HG03025 (cell line): Measurements from ENCODE around the gene PARVG.

Experiments used
- ATAC-seq: cut with Tn5 transposase; IDR thresholded peaks from one replicate; pipeline ENCODE4 v1.9.1; 2021; ENCODE audit warnings: mild to moderate bottlenecking, moderate library complexity; ENCODE audit not compliant: unreplicated experiment, low FRiP score

Gene PARVG

DNA sequence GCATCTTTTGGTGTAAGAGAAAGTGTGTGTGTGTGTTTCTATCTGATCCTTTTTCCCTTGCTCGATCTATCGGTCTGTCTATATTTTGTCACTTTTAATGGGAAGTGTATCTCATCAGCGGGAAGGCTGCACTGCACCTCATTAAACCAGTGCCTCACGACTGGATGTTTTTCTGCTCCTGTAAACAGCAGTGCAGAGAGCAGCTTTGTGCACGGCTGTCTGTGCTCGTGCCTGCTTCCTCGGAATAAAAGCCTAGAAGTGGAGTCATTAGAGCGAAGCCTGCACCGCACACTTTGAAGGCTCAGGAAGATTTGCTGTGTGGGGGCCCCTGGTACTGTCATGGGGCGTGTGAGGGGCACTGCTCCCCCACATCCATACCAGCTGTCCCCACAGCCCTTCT lies 27.0 kb upstream of the PARVG start:
- ATAC-seq, result no peak

DNA sequence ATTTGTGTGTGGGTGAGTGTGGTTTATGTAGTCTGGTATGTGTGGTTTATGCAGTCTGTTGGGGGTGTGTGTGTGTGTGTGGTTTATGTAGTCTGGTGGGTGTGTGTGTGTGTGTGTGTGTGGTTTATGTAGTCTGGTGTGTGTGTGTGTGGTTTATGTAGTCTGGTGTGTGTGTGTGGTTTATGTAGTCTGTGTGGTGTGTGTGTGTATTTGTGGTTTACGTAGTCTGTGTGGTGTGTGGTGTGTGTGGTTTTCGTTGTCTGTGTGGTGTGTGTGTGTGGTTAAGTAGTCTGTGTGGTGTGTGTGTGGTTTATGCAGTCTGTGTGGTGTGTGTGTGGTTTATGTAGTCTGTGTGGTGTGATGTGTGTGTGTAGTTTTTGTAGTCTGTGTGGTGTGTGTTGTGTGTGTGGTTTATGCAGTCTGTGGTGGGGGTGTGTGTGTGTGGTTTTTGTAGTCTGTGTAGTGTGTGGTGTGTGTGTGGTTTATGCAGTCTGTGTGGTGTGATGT lies 26.2 kb upstream of the PARVG start:
- ATAC-seq, result no peak

DNA sequence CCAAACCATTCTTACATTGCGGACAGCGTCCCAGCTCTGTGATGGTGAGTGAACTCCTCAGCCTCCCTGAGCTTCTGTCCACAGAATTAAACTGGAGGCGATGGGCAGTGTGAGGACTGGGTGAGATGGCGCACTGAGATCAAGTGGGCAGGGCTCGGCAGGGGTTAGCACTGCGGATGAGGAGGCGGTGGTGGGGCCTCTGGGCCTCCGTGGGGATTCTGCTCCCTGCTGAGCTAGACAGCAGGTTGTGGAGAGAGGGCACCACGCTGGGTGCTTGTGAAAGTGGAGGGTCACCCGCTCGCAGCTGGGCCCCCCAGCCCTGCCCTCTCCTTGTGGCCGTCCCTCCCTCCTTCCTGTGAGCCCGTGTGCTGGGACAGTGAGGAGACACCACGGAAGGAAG lies 25.6 kb upstream of the PARVG start:
- ATAC-seq, result no peak

DNA sequence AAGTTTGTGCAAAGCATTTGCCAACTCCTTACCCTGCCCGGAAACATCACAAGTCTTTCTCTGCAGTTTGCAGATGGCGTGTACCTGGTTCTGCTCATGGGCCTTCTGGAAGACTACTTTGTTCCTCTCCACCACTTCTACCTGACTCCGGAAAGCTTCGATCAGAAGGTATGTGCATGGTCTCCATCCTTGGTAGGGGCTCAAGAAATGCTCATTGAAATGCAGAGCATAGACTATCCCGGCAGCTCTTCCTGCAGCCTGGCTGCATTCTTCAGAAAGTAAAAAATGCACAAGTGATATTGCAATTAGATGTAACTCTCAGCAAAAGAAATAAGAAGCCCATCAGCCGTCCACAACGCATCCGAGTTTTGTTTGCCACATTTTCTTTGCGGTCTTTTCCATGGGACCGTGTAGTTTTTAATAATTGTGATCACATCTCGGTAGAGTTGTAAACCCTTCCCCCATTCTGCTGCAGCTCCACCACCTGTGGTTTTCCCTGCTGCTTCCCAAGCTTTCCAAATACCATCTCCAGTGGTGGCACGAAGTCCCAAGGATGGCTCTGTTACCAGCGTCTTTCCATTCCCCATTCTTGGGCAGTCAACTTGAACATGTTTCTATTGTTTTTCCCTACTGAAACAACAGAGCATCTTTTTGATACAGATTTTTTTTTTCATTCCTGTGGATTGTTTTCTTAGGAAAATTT lies 22.7 kb upstream of the PARVG start:
- ATAC-seq, result no peak

DNA sequence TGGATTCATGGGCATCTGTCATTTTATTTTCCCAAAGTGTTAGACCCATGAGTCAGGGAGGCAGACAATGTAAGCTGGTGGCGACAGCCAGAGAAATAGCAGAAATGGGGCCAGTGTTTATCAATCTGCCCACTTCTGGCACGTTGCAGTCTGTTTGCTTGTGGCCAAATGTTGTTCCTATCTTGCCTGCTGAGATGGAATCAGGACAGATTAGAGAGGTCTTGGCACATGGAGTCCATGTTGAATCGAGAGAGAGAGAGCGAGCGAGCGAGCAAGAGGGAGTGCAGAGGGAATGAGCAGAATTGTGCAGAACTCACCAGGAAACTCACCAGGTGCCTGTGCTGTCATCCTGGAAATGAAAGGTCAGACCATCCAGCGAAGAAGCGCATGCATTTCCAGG lies 21.9 kb upstream of the PARVG start:
- no peak for ATAC-seq

DNA sequence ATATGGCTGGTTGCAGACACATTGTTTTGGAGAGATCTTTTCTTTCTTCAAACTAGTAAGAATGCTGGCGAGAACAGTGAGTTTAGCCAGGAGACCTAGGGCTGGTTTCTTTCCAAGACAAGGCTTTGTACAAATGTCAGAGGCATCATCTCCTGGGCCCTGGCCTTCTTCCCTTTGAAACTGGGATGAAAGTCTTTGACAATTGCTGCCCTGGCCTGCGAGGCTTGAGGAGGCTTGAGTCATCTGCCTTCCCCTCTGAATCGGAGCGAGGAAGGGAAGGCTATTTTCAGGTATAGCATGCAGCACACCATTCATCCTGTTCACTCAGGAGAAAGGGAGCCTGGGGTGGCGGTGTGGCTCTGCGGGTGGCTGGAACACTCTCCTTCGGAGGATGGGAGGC lies 21.5 kb upstream of the PARVG start:
- ATAC-seq, result no peak

DNA sequence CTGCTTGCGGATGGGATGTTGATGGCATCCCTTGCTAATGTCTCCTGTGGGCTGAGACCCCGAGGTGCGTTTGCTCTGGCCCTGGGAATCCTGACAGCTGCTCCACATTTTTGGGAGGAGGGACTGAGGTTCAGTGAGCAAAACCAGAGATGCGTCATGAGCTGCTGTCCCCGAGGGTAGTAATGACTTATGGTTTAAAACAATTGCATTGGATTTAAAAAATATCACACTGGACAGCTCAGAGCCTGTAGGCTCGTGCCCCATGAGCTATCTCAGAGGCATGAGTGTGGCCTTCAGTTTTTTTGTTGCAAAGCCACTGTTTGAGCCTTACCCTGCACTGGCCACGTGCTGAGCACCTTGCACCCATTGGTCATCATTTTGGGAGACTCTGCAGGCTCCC lies 20.9 kb upstream of the PARVG start:
- ATAC-seq, result no peak

DNA sequence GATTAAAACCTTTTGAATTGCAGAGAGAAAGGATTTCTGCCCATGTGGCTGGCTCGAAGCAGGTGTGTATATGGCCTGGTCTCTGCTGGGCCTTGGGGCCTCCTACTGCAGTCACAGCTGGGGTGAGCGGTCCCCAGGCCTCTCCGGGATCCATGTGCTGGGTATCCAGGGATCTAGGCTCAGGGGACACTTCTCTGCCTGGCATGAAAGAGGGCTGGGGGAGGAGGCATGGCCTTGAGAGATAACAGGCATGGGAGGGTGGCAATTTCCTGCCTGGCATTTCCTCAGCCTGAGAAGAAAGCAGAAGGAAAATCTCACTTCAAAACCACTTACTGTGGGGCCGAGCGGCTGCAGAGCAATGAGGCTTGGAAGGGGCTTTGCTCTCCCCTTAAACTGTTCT lies 20.3 kb upstream of the PARVG start:
- no peak for ATAC-seq

DNA sequence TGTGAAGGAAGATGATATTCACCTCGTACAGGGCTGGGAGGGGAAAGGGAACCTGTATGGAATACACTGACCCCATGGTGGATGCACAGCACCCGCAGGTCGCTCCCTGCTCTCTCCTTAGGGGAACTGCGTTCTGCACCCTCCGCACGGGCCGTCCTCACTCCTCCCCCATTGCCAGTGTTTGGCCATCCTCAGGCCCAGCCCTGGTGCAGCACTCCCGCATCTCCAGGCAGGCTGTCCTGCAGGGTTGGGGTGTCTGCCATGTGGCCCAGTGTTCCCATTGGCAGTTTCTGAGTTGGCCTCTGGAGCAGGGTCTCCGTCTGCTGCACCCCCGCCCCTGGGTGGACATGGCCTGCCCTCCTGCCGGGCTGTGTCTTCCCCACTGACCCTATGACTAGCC lies 19.1 kb upstream of the PARVG start:
- no peak for ATAC-seq

DNA sequence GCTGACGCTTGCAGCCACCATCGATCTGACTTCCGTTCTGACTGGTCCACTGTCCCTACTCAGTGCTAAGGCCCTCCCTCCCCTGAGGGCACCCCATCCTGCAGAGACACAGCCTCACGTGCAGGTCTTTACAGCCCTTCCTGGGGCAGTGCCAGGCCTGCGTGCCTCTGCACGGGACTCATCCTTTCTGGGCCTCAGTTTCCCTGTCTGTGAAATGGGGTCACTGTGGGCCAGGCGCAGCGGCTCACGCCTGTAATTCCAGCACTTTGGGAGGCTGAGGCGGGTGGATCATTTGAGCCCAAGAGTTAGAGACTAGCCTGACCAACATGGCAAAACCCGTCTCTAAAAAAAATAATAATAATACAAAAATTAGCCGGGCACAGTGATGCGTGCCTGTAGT lies 17.8 kb upstream of the PARVG start:
- ATAC-seq, result no peak

DNA sequence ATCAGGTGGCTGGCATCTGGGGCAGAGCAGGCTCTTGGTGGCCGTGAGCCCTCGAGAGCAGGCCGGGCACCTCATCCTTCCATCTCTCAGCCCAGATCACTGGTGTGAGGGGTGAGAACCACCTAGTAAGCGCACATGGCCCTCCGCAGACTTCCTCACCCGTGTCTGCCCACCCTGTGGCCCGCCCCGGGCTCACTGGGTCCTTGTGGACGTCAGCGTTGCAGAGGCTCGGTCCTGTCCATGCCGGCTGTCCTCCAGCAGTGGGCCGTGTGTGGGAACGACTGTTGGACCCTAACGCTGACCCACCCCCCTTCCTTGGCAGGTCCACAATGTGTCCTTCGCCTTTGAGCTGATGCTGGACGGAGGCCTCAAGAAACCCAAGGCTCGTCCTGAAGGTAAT lies 17.2 kb upstream of the PARVG start:
- ATAC-seq, result no peak

DNA sequence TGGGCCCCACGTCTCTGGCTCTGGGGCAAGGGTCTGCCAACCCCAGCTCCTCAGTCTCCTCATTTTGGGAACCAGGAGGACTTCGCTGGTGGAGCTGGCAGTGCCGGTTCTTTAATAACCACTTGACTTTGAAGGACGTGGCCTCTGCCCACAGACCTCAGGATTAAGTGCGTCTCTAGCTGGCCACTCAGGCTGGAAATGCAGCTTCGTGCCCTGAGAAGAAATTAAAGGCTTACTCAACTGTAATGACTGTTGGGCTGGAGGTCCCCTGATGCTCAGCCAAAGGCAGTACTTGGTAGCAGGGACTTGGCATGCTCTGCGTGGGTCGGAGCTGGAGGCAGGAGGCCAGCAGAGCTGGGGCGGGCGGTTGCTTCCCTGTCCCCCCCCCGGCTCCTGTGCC lies 16.7 kb upstream of the PARVG start:
- no peak for ATAC-seq

DNA sequence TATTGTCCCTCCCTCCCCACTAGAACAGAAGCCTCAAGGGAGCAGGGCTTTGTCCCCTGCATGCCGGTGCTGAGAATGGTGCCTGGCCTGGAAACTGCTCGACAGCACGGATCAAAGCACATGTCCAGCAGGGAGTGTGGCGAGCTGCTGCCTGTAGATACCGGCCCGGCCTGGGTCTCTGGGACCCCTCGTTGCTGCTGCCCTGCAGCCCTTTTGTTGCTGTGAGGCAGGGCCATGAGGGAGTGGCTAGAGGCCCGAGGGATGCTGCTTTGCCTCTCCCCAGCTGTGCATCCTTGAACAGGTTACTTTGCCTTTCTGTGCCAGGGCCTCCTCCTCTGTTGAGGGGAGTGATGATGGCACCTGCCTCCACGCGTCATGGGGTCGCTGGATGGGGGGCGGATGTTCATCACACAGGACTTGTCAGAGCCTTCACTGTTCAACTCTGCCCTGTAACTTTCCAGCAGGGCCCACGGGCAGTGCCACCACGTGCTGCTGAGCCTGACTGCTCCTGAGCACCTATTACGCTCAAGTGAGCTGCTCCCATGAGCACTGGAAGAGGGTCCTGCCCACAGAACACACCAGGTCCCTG lies 15.3 kb upstream of the PARVG start:
- ATAC-seq, result no peak

DNA sequence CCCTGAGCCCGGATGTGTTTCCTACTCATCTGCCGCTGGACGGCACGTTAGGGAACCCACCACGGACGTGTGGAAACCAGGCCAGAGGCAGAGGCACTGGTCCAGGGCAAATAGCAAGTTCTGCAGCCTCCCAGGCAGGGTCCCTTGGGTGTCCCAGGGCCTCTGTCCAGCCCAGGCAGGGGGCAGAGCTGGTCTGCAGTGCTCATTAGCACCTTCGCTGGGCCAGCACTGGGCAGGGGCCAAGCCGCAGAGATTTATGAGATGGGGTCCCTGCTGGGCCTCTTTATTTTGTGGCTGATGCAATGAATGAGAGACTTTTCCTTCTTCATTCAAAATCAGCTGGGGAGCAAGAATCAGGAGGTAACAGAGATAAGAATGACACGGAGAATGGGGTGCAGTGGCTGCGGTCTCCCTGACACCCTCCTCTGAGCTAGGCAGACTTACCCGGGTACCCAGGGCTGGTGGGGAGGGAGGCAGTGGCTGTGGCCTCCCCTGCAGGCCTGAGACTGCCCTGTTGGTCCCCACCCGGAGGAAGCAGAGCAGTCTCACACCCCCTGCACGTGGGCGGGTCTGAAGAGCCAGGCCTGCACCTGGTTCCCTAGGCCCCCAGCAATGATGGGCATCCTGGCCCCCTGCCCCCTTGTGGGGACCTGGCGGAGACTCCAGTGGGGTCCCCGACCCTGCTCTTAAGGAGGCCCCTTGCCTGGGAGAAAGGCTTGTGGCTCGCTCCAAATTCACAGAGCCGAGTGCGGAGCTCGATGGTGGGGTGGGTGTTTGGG lies 14.0 kb upstream of the PARVG start:
- ATAC-seq, result no peak

DNA sequence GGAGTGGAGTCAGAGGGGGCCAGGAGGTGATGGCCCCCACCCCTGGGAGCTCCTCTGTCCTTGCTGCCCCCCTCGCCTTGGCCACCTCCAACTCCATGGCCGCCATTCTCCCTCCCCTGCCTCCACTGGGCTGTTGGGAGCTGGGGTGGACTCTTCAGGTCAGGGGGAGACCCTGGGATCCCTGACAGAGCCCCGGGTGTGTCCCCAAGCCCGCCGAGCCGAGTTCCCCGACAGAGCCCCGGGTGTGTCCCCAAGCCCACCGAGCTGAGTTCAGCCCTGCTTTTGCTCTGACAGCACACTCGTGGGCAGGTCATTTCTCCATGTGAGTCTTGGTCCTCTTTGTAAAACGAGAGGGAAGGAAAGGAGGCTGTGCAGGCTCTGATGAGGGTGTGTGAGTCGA lies 13.2 kb upstream of the PARVG start:
- ATAC-seq, result no peak

DNA sequence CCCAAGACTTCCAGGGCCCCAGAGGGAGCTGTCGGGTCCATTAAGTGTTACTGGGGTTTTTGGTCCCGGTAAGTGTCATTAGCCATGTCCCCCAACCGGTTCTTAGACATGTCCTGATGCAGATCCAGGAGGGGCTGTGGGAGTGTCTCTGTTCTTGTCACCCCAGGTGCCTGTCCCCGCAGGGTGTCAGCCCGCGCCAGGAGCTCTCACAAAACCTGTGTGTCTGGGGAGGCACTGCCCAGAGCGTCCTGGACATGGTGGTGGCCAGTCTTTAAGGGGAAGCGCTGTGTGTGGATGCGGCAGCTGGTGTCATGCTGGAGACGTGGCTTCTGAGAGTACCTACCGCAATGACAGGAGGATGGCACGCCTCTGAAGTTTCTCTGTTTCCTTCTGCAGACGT lies 12.5 kb upstream of the PARVG start:
- no peak for ATAC-seq

DNA sequence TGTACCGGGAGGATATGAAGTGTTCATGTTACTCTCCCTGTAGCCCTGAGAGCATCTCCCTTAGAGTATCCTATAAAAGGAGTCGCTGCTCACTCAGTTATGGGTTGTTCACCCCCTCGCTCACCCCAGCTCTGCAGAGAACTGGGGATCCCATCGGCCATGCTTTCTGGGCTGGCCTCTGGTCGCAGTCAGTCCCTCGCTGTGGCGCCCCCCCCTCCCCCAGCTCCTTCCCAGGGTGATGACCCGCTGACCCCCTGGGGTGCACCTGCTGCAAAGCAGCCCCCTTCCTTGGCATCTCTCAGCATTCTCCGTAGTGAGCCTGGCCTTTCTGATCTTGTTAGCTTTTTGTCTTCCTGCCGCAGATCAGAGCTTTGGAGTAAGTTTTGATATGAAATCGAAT lies 10.3 kb upstream of the PARVG start:
- ATAC-seq, result no peak

DNA sequence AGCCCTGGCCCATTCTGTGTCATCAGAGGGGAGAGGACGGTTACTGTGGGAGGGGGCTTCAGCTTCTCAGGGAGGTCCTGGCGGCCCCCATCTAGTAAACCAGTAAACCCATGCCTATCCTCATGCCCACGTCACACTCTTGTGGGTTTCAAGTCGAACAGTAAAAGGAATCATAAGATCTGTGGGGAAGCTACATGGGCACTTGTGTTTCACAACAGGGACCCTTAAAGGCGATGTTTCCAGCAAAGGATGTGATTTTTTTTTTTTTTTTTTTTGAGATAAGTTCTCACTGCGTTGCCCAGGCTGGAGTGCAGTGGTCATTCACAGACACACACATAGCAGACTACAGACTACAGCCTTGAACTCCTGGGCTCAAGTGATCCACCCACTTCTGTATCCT lies 9.2 kb upstream of the PARVG start:
- no peak for ATAC-seq

DNA sequence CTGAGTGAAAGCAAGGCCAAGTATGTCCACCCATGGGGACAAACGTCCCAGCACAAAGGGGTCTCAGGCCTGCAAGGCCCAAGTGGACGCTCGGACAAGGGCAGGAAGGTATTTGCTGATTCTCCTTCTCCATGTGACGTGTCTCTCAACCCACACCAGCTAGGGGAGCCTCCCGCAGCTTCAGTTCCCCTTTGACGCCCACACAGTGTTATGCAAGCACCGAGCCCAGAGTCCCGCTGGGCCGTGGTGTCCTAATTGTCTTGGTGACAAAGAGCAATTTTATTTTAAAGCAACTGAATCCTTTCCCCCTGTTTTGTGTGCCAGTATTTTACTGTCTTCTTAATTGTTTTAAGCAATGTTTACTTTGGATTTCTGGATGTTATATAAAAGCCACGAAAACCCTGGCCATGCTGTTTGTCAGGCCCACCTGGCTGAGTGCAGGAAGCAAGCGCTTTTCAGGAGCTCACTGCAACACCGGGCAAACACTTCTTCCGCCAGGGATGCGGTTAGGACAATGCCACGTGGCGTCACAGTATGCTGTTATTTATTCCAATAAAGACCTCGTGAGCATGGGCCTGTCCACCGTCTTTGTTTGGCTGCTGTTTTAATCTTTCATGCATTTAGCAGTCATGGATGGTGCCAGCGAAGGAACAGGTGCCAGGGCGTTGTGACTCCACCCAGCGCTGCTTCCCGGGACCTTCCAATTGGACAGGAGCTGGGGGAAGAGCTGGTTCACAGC lies 8.2 kb upstream of the PARVG start:
- no peak for ATAC-seq

DNA sequence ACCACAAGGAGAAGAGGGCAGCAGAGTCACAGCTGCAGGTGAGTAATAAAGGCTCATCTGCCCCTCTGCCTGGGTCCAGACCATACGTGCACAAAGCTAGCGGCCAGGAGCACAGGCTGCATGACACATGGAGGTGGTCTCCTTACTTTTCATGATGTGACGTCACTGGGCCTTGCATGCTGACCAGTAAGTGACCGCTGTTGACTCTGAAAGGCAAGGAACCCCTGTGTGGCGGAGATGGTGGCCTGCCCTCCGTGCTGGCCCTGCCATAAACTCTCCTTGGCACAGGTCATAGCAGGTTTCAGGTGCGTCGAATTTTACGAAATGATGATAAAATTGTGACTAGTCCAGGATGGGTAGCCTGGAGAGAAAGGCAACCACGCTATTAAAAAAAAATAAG lies 7.6 kb upstream of the PARVG start:
- ATAC-seq, result no peak

DNA sequence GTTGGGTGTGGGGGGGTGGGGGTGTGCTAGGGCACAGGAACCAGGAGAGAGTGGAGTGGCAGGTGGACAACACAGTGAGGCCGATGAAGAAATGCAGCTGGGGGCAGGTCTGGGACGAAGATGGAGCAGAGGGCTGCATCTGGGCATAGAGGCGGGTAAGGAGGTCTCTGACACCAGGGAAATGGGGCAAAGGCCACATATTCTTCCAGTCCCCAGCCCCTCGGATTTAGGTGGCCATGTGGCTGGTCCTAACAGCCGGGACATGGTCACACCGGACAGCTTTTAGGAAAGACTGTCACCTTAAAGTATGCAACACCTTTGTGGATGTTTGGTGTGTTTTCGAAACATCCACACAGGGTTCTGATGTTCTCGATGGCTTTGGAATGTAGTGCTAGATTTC lies 5.0 kb upstream of the PARVG start:
- ATAC-seq, result no peak
